Middle frontal gyrus (tissue), 1 donor: Measurements from ENCODE around the gene RTL5.
A peak's percentile ranks its signal among the peaks of the same experiment; 100 is the strongest.
"Not testable (repeated sequence)": the region's sequence is repeated elsewhere in the genome, so short reads cannot be mapped to it uniquely, and the experiment has no call there.

ENCODE experiments used
- DNase-seq: peaks from one replicate; pipeline ENCODE4 v3.0.0-alpha.2; 2015; ENCODE audit warnings: low spot score; ENCODE audit errors: extremely low spot score

Gene RTL5

GRCh38 chrX:72131317-72132294 lies at the start of gene RTL5:
Gene RTL5, minus strand, starts transcription at chrX:72131915.
- DNase-seq: peak; percentile 66

DNA sequence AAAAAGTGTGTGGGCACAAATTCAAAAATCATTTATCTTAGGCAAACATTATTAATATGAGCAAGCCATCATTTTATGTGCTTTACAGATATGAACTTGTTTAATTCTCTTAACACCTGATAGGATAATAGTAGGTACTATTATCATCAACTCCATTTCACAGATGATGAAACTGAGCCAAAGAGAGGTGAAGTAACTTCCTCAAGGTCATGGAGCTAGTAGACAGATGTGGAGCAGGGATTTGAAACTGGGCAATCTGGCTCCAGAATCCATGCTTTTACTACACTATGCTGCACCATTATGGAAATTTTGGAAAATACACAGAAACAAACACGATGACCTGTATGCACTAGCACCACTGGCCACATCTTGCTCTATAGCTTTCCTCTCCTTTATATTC lies 48.8 kb upstream of the RTL5 start:
- no peak for DNase-seq

- no peak for DNase-seq
Observed at GRCh38 chrX:72176981-72177380, 45.3 kb upstream of the RTL5 start.

- DNase-seq: not testable (repeated sequence)
Observed at GRCh38 chrX:72176289-72176688, 44.6 kb upstream of the RTL5 start.

DNA sequence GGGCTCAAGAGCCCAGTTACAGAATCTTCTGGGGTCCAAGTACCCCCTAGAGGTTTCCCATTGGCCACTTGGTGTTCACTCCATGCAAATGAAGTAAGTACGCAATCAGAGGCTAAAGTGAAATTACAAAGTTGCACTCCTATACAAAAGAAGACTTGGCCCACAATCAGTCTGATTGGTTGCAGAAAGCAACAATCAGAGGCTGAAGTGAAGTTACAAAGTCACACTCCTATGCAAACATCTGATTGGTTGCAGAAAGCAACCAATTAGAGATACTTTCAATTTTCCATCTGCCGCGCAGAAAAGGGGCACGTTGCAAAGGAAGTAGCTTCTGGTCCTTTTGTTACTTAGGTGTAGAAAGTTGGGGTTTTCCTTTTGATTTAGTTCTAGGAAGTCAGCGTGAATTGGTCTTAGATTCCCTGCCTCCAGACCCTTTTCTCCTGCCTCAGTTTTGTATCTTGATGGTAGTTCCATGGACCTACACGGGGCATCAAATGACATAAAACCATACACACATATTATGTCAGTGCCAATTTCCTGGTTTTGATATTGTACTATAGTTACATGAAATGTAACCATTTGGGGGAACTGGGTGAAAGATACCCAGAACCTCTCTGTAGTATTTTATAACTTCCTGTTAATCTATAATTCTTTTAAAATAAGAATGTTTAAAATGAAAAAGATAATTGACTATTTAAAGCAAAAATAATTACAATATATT lies 37.5 kb upstream of the RTL5 start:
- no peak for DNase-seq

- no peak for DNase-seq
Observed at GRCh38 chrX:72165551-72165950, 33.8 kb upstream of the RTL5 start.

- no peak for DNase-seq
Observed at GRCh38 chrX:72159769-72160168, 28.1 kb upstream of the RTL5 start.

- DNase-seq: no peak
Observed at GRCh38 chrX:72158773-72159172, 27.1 kb upstream of the RTL5 start.

GRCh38 chrX:72146527-72146926 lies 14.8 kb upstream of the RTL5 start:
- no peak for DNase-seq

GRCh38 chrX:72145181-72145580 lies 13.5 kb upstream of the RTL5 start:
- DNase-seq: no peak

- DNase-seq: no peak
Observed at GRCh38 chrX:72143609-72143907, 11.8 kb upstream of the RTL5 start.

GRCh38 chrX:72142794-72143608 lies 11.3 kb upstream of the RTL5 start:
- no peak for DNase-seq

DNA sequence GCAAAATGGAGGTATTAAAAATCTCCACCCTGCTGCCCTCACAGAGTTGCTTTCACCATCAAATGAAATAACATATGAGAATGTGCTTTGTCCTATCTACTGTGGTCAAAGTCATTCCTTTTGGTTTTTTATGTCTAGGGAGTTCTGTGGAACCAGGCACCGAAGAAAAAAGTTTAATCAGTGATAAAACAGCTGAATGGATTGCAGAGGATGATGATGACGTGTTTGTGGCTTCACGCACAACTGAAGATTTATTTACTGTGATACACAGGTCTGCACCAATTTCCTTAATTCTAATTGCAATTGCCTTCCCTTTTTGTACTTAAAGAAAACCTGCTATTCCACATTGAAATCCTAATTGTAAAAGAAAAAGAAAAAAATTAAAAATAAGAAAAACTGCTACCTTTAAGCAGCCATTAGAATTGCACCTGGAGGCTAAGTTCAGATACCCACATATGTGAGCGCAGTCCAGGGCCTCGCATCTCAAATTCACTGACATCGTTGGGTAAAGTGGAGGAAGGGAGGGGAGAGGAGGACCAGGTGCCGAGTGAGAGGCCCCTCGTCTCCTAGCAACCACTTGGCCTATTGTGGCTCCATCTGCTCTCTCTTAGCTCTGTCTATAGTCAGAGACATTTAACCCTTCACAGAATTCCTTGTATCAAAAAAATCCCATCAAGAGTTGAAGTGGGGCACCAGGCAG lies 10.5 kb upstream of the RTL5 start:
- DNase-seq: no peak

DNA sequence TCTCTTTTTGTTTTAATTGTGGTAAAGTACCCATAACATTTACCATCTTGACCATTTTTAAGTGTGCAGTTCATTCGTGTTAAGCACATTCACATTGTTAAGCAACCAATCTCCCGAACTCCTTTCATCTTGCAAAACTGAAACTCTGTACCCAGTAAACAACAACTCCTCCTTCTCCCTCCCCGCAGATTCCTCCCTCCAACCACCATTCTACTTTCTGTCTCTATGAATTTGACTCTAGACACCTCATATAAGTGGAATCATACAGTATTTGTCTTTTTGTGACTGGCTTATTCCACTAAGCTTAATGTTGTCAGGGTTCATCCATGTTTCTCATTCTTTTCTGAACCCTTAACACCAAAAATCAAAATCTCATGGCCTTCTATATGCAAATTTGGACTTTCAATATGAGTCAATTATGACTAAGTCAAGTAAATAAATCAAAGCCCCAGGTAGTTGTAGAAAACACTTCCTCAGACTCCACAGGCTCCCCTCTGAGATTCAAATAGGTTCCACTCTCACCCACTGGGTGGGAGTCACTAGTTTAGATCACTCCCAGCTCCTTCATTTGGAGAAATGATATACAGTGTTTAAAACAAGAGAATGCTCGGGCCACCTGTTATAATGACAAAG lies 9.8 kb upstream of the RTL5 start:
- DNase-seq: no peak

DNA sequence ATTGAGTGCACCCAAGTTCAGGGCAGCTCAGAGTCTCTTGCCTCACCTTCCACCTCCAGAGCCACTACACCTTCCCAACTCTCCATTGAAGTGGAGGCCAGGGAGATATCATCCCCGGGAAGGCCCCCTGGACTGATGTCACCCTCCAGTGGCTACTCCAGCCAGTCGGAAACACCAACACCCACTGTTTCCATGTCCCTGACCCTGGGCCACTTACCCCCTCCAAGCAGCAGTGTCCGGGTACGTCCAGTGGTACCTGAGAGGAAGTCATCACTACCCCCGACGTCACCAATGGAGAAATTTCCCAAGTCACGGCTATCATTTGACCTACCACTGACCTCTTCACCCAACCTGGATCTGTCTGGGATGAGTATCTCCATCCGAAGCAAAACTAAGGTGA lies 7.8 kb upstream of the RTL5 start:
- no peak for DNase-seq

DNA sequence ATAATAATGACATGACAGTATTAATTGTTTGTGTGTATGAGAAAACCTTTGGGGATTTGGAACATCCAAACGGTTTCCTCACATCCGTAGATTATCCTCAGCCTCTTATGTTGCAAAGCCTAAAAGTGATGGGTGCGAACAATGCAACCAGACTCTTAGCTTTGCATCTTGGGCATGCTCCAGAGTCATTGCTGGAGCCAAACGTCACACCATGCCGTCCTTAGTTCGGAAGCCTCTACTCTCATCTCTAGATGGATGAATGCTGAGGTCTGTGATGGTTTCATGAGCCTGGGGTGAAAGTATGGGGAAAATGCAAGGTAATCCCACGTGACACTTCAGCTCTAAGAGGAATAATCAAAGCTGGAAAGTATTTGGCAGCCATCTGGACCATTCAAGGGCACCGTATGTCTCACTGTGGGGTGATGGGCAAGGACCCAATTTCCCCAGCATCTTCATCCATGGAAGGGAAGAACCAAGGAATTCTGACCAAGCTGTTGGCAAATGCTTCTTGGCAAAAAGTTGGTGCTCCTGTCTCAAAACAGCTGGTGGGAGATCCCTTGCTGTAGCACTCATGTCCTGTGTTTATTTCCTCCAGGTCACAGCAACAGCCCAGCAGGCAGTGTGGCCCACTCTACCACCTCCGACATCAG lies 6.3 kb upstream of the RTL5 start:
- DNase-seq: no peak

DNA sequence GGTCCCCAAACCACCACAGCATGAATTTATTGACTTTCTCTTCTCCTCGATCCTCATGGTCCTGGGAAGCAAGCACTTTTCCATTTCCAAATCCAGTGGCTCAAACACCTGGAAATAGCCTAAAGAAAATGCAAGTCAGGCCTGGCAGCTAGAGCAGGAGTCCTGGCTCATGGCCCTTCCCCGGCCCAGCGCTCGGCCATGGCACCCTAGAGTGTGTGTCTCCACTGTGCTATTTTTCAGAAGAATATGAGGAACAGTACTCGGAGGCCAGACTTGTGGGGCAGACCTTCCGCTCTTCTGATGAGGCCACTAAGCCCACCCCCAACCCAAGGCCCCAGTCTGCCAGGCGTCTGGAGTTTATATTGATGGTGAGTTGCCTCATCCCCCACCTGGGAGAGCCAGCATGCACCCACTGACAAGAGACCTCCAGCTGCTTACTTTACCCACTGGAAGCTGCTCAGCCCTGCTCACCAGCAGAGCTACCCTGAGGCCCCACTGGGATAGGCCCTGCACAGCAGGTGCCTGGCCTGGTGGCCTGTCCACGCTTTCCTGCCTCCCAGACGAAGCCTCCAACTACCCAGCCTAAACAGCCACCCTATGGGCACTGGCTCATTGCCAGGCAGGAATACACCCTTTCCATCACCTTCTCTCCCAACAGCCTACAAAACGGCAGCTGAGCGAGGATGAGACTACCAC lies 2.3 kb upstream of the RTL5 start:
- DNase-seq: no peak

GRCh38 chrX:72132456-72132855 lies 741 bp upstream of the RTL5 start:
- DNase-seq: no peak

DNA sequence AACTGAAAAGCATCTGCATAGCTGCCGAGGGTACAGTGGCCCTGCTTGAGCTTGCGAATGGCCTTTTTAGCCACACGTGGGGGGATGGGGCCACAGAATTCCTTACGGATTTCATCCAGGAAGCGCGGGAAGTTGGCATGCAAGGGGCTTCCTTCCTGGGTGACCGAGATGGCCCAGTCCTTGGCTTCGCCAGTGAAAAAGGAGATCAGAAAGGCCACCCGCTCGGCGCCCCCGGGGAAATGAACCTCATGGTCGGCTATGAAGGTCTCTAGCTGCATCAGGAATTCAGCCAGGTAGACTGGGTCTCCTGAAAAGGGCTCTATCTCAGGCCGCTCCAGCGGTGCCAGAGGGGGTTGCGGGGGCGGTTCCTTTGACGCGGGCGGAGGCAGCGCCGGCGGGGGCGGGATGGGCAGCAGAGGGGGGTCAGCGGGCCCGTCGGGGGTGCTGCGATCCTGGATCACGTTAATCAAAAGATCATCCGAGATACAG lies 909 bp downstream of the RTL5 start:
- no peak for DNase-seq
